Neural crest cell (in vitro differentiated cells): ENCODE data around the gene LAMA1. TPM values are rescaled to one million over a fixed set of nuclear protein-coding genes. Genes with fewer than 3 reads are reported as not detected.

Experiments used
- DNase-seq: peaks from one replicate; pipeline ENCODE4 v3.0.0; 2021; ENCODE audit warnings: low read depth, mixed read lengths, low spot score
- H3K27ac Mint-ChIP-seq: one replicate; pipeline ENCODE4 v1.8.0; 2021; ENCODE audit warnings: mild to moderate bottlenecking, mixed read lengths; ENCODE audit not compliant: unreplicated experiment
- H3K27me3 Mint-ChIP-seq: 2 replicates; pipeline ENCODE4 v1.8.0; 2021; ENCODE audit warnings: low read depth, mild to moderate bottlenecking, mixed read lengths
- H3K36me3 Mint-ChIP-seq: 2 replicates; pipeline ENCODE4 v1.8.0; 2021; ENCODE audit warnings: low read depth, mild to moderate bottlenecking, mixed read lengths
- H3K4me1 Mint-ChIP-seq: 2 replicates; pipeline ENCODE4 v1.8.0; 2021; ENCODE audit warnings: mixed read lengths
- H3K4me3 Mint-ChIP-seq: one replicate; pipeline ENCODE4 v1.8.0; 2021; ENCODE audit warnings: mild to moderate bottlenecking, mixed read lengths
- H3K9me3 Mint-ChIP-seq: 2 replicates; pipeline ENCODE4 v1.8.0; 2021; ENCODE audit warnings: mixed read lengths
- CTCF ChIP-seq: fragments of 200-600 bp; sonication (generic); conservative IDR thresholded peaks from 2 replicates; pipeline ENCODE4 v1.5.0; 2021; ENCODE audit warnings: antibody characterized with exemption, mild to moderate bottlenecking
- total RNA-seq: library from RNA; stranded (reverse); gene quantifications from 2 replicates; pipeline ENCODE4 v1.2.1, GENCODE V29; 2021

LAMA1 gene
- total RNA-seq, 1 donor from 2014 or later: 102 TPM

- Mint-ChIP-seq H3K4me3 (no peak overlapping the region), H3K27me3 (no peaks in the 10 kb centered on the region), H3K36me3 (peaks cover 4% of the 10 kb centered on the region), H3K4me1 (peaks cover 60% of the 10 kb centered on the region), H3K9me3 (no peaks in the 10 kb centered on the region), H3K27ac (no peak overlapping the region)
- DNase-seq: no peak
- no peak for TF ChIP-seq CTCF
These were observed 28.2 kb downstream of the LAMA1 start for GRCh38 chr18:7089369-7089768.

DNA sequence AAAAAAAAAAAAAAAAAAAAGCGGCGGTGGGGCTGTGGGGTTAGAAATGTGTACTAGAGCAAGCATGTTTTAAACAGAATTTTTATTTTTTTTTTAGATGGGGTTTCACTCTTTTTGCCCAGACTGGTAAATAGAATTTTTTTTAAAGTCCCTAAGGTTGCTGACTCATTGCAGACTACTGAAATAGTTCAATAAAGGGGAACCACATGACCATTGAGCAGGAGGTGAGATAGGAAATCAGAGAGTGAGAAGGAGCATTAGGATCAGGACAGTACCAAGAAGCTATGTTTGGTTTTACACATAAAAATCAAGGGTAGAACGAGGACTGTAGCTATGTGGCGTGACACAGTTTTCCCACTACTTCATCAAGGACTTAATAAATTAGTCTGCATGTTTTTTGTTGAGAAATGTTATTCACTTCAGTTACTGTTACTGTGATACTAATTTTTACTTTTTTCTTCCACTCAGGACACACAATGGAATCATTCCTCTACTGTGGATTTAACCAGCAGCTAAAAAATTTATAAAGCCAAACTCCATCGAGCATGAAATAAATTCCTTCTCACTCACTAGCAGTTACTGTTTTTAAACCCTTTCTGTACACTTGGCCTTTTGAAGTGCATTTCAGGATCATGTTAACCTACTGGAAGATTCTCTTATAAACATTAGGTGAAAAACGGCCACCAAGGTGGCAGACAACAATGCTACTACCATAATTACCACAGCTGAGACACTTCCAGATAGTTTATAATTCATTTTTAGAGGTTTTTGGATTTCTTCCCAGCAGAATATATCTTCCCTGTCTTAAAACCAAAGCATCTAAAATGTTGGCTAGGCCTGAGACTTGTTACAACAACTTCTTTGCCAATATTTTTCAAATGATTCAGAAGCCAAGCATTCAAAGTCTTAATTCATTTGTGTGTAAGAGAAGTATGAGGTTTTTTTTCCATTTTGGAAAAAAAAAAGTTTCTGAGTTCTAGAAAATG lies 33.2 kb downstream of the LAMA1 start:
- H3K36me3 Mint-ChIP-seq: peaks cover 10% of the 10 kb centered on the region
- no peaks in the 10 kb centered on the region for H3K9me3 Mint-ChIP-seq
- no peak overlapping the region for H3K4me3 Mint-ChIP-seq
- TF ChIP-seq CTCF: no peak
- H3K27ac Mint-ChIP-seq: no peak overlapping the region
- peaks cover 43% of the 10 kb centered on the region for H3K4me1 Mint-ChIP-seq
- no peaks in the 10 kb centered on the region for H3K27me3 Mint-ChIP-seq
- no peak for DNase-seq

- no peak for DNase-seq
- no peak overlapping the region for H3K27ac Mint-ChIP-seq
- H3K4me1 Mint-ChIP-seq: peaks cover 34% of the 10 kb centered on the region
- H3K27me3 Mint-ChIP-seq: no peaks in the 10 kb centered on the region
- H3K36me3 Mint-ChIP-seq: peaks cover 19% of the 10 kb centered on the region
- TF ChIP-seq CTCF: no peak
- no peak overlapping the region for H3K4me3 Mint-ChIP-seq
- H3K9me3 Mint-ChIP-seq: no peaks in the 10 kb centered on the region
These were observed 34.9 kb downstream of the LAMA1 start for GRCh38 chr18:7082671-7083070.

- H3K27me3 Mint-ChIP-seq: no peaks in the 10 kb centered on the region
- H3K4me3 Mint-ChIP-seq: no peak overlapping the region
- no peaks in the 10 kb centered on the region for H3K9me3 Mint-ChIP-seq
- DNase-seq: no peak
- no peak overlapping the region for H3K27ac Mint-ChIP-seq
- peaks cover 29% of the 10 kb centered on the region for H3K36me3 Mint-ChIP-seq
- H3K4me1 Mint-ChIP-seq: peaks cover 18% of the 10 kb centered on the region
- no peak for TF ChIP-seq CTCF
These were observed 38.4 kb downstream of the LAMA1 start for GRCh38 chr18:7079231-7079630.

- H3K36me3 Mint-ChIP-seq: peaks cover 15% of the 10 kb centered on the region
- no peak overlapping the region for H3K4me3 Mint-ChIP-seq
- no peak for TF ChIP-seq CTCF
- peaks cover 33% of the 10 kb centered on the region for H3K4me1 Mint-ChIP-seq
- DNase-seq: no peak
- H3K27ac Mint-ChIP-seq: no peak overlapping the region
- no peaks in the 10 kb centered on the region for H3K9me3 Mint-ChIP-seq
- no peaks in the 10 kb centered on the region for H3K27me3 Mint-ChIP-seq
These were observed 45.0 kb downstream of the LAMA1 start for GRCh38 chr18:7072593-7072992.
